H1 (cell line): ENCODE results near the gene EBF3. TPM values are rescaled to one million over a fixed set of nuclear protein-coding genes. Genes with fewer than 3 reads are reported as not detected.

Experiments
- CTCF ChIA-PET: fragments of 300-600 bp; sonication (Branson Sonifier 250); formaldehyde crosslinking; loops from one replicate; lab custom pipeline; 2021; ENCODE audit not compliant: partially characterized antibody; lab: Charles Lee
- POLR2A ChIA-PET: fragments of 300-600 bp; sonication (Branson Sonifier 250); formaldehyde crosslinking; loops from one replicate; lab custom pipeline; 2021; ENCODE audit warnings: inconsistent platforms; ENCODE audit not compliant: partially characterized antibody; lab: Charles Lee
- DNase-seq, 2 experiments: peaks; one replicate each; pipeline versions ENCODE4 v3.0.0 to v3.0.0-alpha.2; 2010 to 2022; ENCODE audit warnings: low spot score in 2 of 2, low read depth in 1 of 2, mixed read lengths in 1 of 2
- FAIRE-seq: peaks from 2 replicates; lab custom pipeline; 2011; peaks lifted over from hg19 to GRCh38; lab: Jason Lieb, UNC
- H2AFZ ChIP-seq: 2 replicates; pipeline ENCODE4 v1.8.1; 2012; ENCODE audit warnings: low read length, inconsistent platforms
- H2AK5ac ChIP-seq: 2 replicates; pipeline ENCODE4 v1.6.1; 2013; ENCODE audit warnings: low read depth, low read length
- H2BK120ac ChIP-seq: replicated peaks from 2 replicates; pipeline ENCODE3; 2013; ENCODE audit warnings: low read depth, low read length, inconsistent platforms
- H2BK12ac ChIP-seq: 2 replicates; pipeline ENCODE4 v1.6.1; 2013; ENCODE audit warnings: low read depth, low read length
- H2BK15ac ChIP-seq: 2 replicates; pipeline ENCODE4 v1.6.1; 2013; ENCODE audit warnings: low read length
- H2BK20ac ChIP-seq: 2 replicates; pipeline ENCODE4 v1.6.1; 2013; ENCODE audit warnings: low read length
- H2BK5ac ChIP-seq: 2 replicates; pipeline ENCODE4 v1.6.1; 2013; ENCODE audit warnings: low read depth, low read length
- H3K14ac ChIP-seq: 2 replicates; pipeline ENCODE4 v1.6.1; 2013; ENCODE audit warnings: inconsistent platforms; ENCODE audit not compliant: insufficient read length
- H3K18ac ChIP-seq: 2 replicates; pipeline ENCODE4 v1.6.1; 2013; ENCODE audit warnings: low read length; ENCODE audit errors: extremely low read depth
- H3K23ac ChIP-seq: 2 replicates; pipeline ENCODE4 v1.6.1; 2013; ENCODE audit warnings: inconsistent platforms; ENCODE audit not compliant: insufficient read length
- H3K23me2 ChIP-seq: 2 replicates; pipeline ENCODE4 v1.6.1; 2013; ENCODE audit warnings: low read depth, low read length
- H3K27ac ChIP-seq: 2 replicates; pipeline ENCODE4 v1.6.1; 2011; ENCODE audit warnings: low read depth, low read length, inconsistent platforms
- H3K27me3 ChIP-seq, 4 experiments: replicated peaks in 1 of 4; 1 replicate in 1 of 4; 2 replicates in 3 of 4; pipeline versions ENCODE4 v1.6.1 to v1.8.1; 2011 to 2013; ENCODE audit warnings: low read length in 3 of 4, mild to moderate bottlenecking in 3 of 4, inconsistent platforms in 2 of 4, mixed read lengths in 2 of 4, moderate library complexity in 1 of 4; ENCODE audit not compliant: control insufficient read depth in 3 of 4, insufficient read depth in 3 of 4; ENCODE audit errors: extremely low read depth in 1 of 4
- H3K36me3 ChIP-seq, 4 experiments: 2 replicates each; pipeline versions ENCODE4 v1.6.1 to v1.8.1; 2011 to 2013; ENCODE audit warnings: mild to moderate bottlenecking in 4 of 4, low read length in 3 of 4, moderate library complexity in 2 of 4, control low read depth in 1 of 4, inconsistent platforms in 1 of 4; ENCODE audit not compliant: insufficient read depth in 4 of 4, control insufficient read depth in 2 of 4
- H3K4ac ChIP-seq: replicated peaks from 2 replicates; pipeline ENCODE3; 2013; ENCODE audit warnings: low read length, low read depth, mixed read lengths, inconsistent platforms; ENCODE audit not compliant: insufficient read length
- H3K4me1 ChIP-seq, 4 experiments: replicated peaks in 1 of 4; 1 replicate in 1 of 4; 2 replicates in 3 of 4; pipeline versions ENCODE4 v1.6.1 to v1.8.1; 2011 to 2013; ENCODE audit warnings: low read length in 3 of 4, inconsistent platforms in 2 of 4, mixed read lengths in 1 of 4; ENCODE audit not compliant: insufficient read depth in 4 of 4, control insufficient read depth in 3 of 4
- H3K4me2 ChIP-seq, 2 experiments: 2 replicates each; pipeline versions ENCODE4 v1.6.1 to v1.8.1; 2011 to 2013; ENCODE audit warnings: low read depth in 2 of 2, low read length in 2 of 2, control low read depth in 1 of 2, inconsistent platforms in 1 of 2, mild to moderate bottlenecking in 1 of 2; ENCODE audit not compliant: insufficient read depth in 1 of 2
- H3K4me3 ChIP-seq, 4 experiments: fragments of 200-600, 300-600 bp in 1 of 4; sonication (generic), shearing (Covaris generic), sonication (Bioruptor Twin) in 1 of 4; 2 replicates each; pipeline versions ENCODE4 v1.5.1 to v1.8.1; 2011 to 2016; ENCODE audit warnings: low read length in 4 of 4, low read depth in 3 of 4, control low read depth in 2 of 4, inconsistent platforms in 2 of 4, mild to moderate bottlenecking in 2 of 4, mixed read lengths in 1 of 4, moderate library complexity in 1 of 4; ENCODE audit not compliant: insufficient read depth in 2 of 4; ENCODE audit errors: extremely low read depth in 1 of 4
- H3K56ac ChIP-seq: replicated peaks from 2 replicates; pipeline ENCODE3; 2013; ENCODE audit warnings: low read depth, mild to moderate bottlenecking, mixed read lengths, low read length, inconsistent platforms; ENCODE audit not compliant: insufficient read length
- H3K79me1 ChIP-seq: 2 replicates; pipeline ENCODE4 v1.6.1; 2013; ENCODE audit warnings: low read depth, low read length, control low read depth
- H3K79me2 ChIP-seq, 2 experiments: 2 replicates each; pipeline versions ENCODE4 v1.6.1 to v1.8.1; 2012 to 2013; ENCODE audit warnings: low read length in 2 of 2, mild to moderate bottlenecking in 2 of 2, inconsistent platforms in 1 of 2; ENCODE audit not compliant: insufficient read depth in 2 of 2, control insufficient read depth in 1 of 2
- H3K9ac ChIP-seq, 4 experiments: replicated peaks in 1 of 4; 1 replicate in 1 of 4; 2 replicates in 3 of 4; pipeline versions ENCODE4 v1.6.1 to v1.8.1; 2011 to 2013; ENCODE audit warnings: low read depth in 3 of 4, low read length in 3 of 4, control low read depth in 2 of 4, mild to moderate bottlenecking in 2 of 4, moderate library complexity in 2 of 4, inconsistent platforms in 1 of 4; ENCODE audit errors: extremely low read depth in 1 of 4
- H3K9me3 ChIP-seq, 2 experiments: 2 replicates each; pipeline versions ENCODE4 v1.6.1 to v1.8.1; 2012 to 2013; ENCODE audit warnings: mild to moderate bottlenecking in 2 of 2, moderate library complexity in 2 of 2, control low read depth in 1 of 2, inconsistent platforms in 1 of 2, low read depth in 1 of 2, low read length in 1 of 2, mixed read lengths in 1 of 2; ENCODE audit not compliant: insufficient read depth in 2 of 2
- H4K20me1 ChIP-seq, 2 experiments: replicated peaks in 1 of 2; 2 replicates each; pipeline versions ENCODE3 to v1.8.1; 2011 to 2013; ENCODE audit warnings: inconsistent platforms in 2 of 2, low read length in 2 of 2, mild to moderate bottlenecking in 1 of 2; ENCODE audit not compliant: insufficient read depth in 2 of 2, control insufficient read depth in 1 of 2
- H4K5ac ChIP-seq: 2 replicates; pipeline ENCODE4 v1.6.1; 2013; ENCODE audit warnings: low read length, low read depth, mixed read lengths, inconsistent platforms; ENCODE audit not compliant: insufficient read length
- H4K8ac ChIP-seq: 2 replicates; pipeline ENCODE4 v1.8.0; 2013; ENCODE audit warnings: mild to moderate bottlenecking, moderate library complexity, low read length, inconsistent platforms; ENCODE audit not compliant: insufficient read depth; ENCODE audit errors: extremely low read depth
- H4K91ac ChIP-seq: replicated peaks from 2 replicates; pipeline ENCODE3; 2013; ENCODE audit warnings: low read length, mixed read lengths, inconsistent platforms; ENCODE audit not compliant: insufficient read length
- ASH2L ChIP-seq: fragments of 200-600, 300-600 bp; sonication (generic); IDR thresholded peaks from one replicate; pipeline ENCODE4 v1.7.1; 2017; ENCODE audit warnings: low read length
- CHD2 ChIP-seq: IDR thresholded peaks from 2 replicates; pipeline ENCODE4 v1.6.1; 2012; ENCODE audit warnings: low read length, improper control_type of control experiment
- CREB1 ChIP-seq: IDR thresholded peaks from 2 replicates; pipeline ENCODE4 v1.6.1; 2012; ENCODE audit warnings: inconsistent platforms
- CTBP2 ChIP-seq: IDR thresholded peaks from 2 replicates; pipeline ENCODE4 v1.7.0; 2011; ENCODE audit warnings: borderline replicate concordance, mild to moderate bottlenecking, moderate library complexity, mixed read lengths, low read length; ENCODE audit not compliant: insufficient read depth, insufficient read length
- JUN ChIP-seq: IDR thresholded peaks from 2 replicates; pipeline ENCODE4 v1.6.1; 2011; ENCODE audit warnings: low read depth, mild to moderate bottlenecking, improper control_type of control experiment, low read length
- MAFK ChIP-seq: IDR thresholded peaks from 2 replicates; pipeline ENCODE4 v1.6.1; 2012; ENCODE audit warnings: low read depth, mild to moderate bottlenecking, improper control_type of control experiment, low read length
- NANOG ChIP-seq: IDR thresholded peaks from 2 replicates; pipeline ENCODE4 v1.6.1; 2011; ENCODE audit warnings: low read length, low read depth, mild to moderate bottlenecking, inconsistent platforms; ENCODE audit not compliant: insufficient read depth, poor library complexity, severe bottlenecking
- SIN3A ChIP-seq, 2 experiments: IDR thresholded peaks in 1 of 2; conservative IDR thresholded peaks in 1 of 2; 2 replicates each; pipeline ENCODE4 v1.6.1; 2011 to 2012; ENCODE audit warnings: low read length in 2 of 2, improper control_type of control experiment in 1 of 2, low read depth in 1 of 2, mild to moderate bottlenecking in 1 of 2
- SUZ12 ChIP-seq: fragments of 200-600 bp; sonication (generic); IDR thresholded peaks from 2 replicates; pipeline ENCODE4 v1.6.1; 2012; ENCODE audit warnings: mild to moderate bottlenecking, inconsistent platforms, low read length, moderate library complexity, mixed read lengths
- WGBS, 2 experiments: shearing (Covaris generic) in 1 of 2; methylation state at CpG; one replicate each; pipeline versions ENCODE4 v1.1.6 to v1.1.7; 2013 to 2015; ENCODE audit warnings: low lambda C conversion rate in 2 of 2, mixed read lengths in 2 of 2, inconsistent platforms in 1 of 2, low coverage in 1 of 2, missing lambda C conversion rate in 1 of 2; ENCODE audit not compliant: insufficient replicate concordance in 2 of 2, insufficient coverage in 1 of 2, insufficient read length in 1 of 2; ENCODE audit errors: extremely low coverage in 1 of 2, missing lambda C conversion rate in 1 of 2; 5-methylcytosine and 5-hydroxymethylcytosine counted together
- polyA plus RNA-seq, 7 experiments: library from polyadenylated mRNA; depleted of rRNA in 3 of 7; stranded (reverse) in 5 of 7; unstranded in 2 of 7; fragments of >200 nt in 5 of 7; fragments of 200-250 nt in 2 of 7; gene quantifications; 1 replicate in 5 of 7; 2 replicates in 1 of 7; 4 replicates in 1 of 7; pipeline versions ENCODE4 v1.2.1 to v1.2.3, GENCODE V29; 2011 to 2013; ENCODE audit warnings: missing spikeins in 2 of 7, mixed read lengths in 2 of 7
- total RNA-seq: library from RNA; stranded (reverse); fragmentation: NEBNext Ultra II Directional; extraction: Animal tissue kit (Norgen Biotek cat#: 25700); gene quantifications from 2 replicates; pipeline ENCODE4 v1.2.1, GENCODE V29; 2021

EBF3 gene
- total and polyA plus RNA-seq, 2 of the 8 experiments (the other 6 are each of a cell fraction or from before 2014, with no cell fraction given) = 0.08 to 0.26 TPM

DNA sequence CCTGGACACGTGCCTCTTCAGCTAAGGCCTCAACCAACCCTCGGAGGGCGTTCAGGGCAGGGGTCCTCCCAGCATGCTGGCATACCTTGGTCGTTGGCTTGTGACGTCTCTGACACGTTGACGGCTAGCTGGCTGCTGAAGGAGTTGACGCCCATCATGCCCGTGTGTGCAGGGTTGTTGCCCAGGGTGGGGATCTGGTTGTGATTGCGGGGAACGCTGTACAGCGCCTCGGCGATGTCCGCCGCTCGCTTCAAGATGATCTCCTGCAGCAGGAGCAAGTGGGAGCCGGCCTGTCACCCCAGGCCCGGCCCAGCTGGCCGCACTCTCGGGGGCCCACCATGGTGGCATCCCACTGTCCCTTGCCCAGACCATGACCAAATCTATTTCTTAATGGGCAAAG is 122.0 kb downstream of the EBF3 start:
- no peak overlapping the region for H4K8ac ChIP-seq
- H2AK5ac ChIP-seq = no peak overlapping the region
- H3K23me2 ChIP-seq = no peaks in the 10 kb centered on the region
- H2BK15ac ChIP-seq = no peak overlapping the region
- WGBS, 2 experiments = 93% methylated on average over 21 of the region's 21 CpGs; no CpG with 5 or more reads in 1 of the 2 experiments
- H4K20me1 ChIP-seq = no peaks in the 10 kb centered on the region
- H3K4me1 ChIP-seq = peaks cover 0 to 2% (median 0%) of the 10 kb centered on the region in 4 experiments; a peak in 2 of 7 replicates
- H3K18ac ChIP-seq = no peak overlapping the region
- no peak overlapping the region for H4K5ac ChIP-seq
- H3K23ac ChIP-seq = no peak overlapping the region
- H3K4me2 ChIP-seq = no peak overlapping the region
- TF ChIP-seq CHD2 (no peak), SUZ12 (no peak), SIN3A (conservative IDR thresholded peaks at IDR 0.05 in 1 of 2, IDR thresholded peaks at IDR 0.05 in 1 of 2; ENCODE audit: low read depth in 1 of 2, low read length in 2 of 2) (no peak), NANOG (no peak), CREB1 (no peak), CTBP2 (no peak), MAFK (no peak), JUN (no peak), ASH2L (no peak)
- TF ChIP-seq, all 59 proteins: peak for 0
- Histone ChIP-seq H3K36me3 (no peaks in the 10 kb centered on the region), H4K91ac (no peak overlapping the region), H3K56ac (no peak overlapping the region), H2BK5ac (no peak overlapping the region), H3K14ac (no peak overlapping the region), H2BK12ac (no peak overlapping the region), H2BK120ac (no peak overlapping the region), H3K79me1 (no peaks in the 10 kb centered on the region), H3K27ac (no peak overlapping the region), H3K79me2 (no peaks in the 10 kb centered on the region), H2AFZ (no peak overlapping the region), H3K9me3 (no peaks in the 10 kb centered on the region), H3K27me3 (no peaks in the 10 kb centered on the region), H2BK20ac (no peak overlapping the region), H3K4ac (no peak overlapping the region), H3K9ac (no peak overlapping the region), H3K4me3 (no peak overlapping the region)
- ChIA-PET POLR2A (no interaction called here), CTCF (interaction anchor here (0.8 to 1.6 kb wide), 2 partner anchors 15 to 35 kb away, joined by 3 to 6 read pairs; no protein-coding TSS in a partner anchor)
- FAIRE-seq (no peak), DNase-seq (no peak)
